K562 (cell line): Measurements from ENCODE around the gene SNUPN. TPM values are rescaled to one million over a fixed set of nuclear protein-coding genes. Genes with fewer than 3 reads are reported as not detected.
"Not testable (repeated sequence)": the region's sequence is repeated elsewhere in the genome, so short reads cannot be mapped to it uniquely, and the experiment has no call there.

Experiments
- ATAC-seq: fragments of 200-7000 bp; cut with Tn5 transposase; 3 replicates; pipeline ENCODE4 v1.9.1; 2020; ENCODE audit warnings: moderate library complexity
- BruUV-seq: library from RNA; stranded (reverse); fragments of 400-500 nt; replicated peaks from 2 replicates; lab custom pipeline; 2021; lab: Mats Ljungman, UMichigan
- CTCF ChIA-PET: fragments of 300-600 bp; formaldehyde crosslinking; extraction: SDS; loops from one replicate; lab custom pipeline; 2021; ENCODE audit warnings: low intra/inter-chr PET ratio; lab: Yijun Ruan, JAX
- POLR2A ChIA-PET: fragments of 300-600, 350-650 bp; sonication (Branson Sonifier 250); formaldehyde crosslinking; extraction: SDS; loops from one replicate; lab custom pipeline; 2021; ENCODE audit warnings: antibody characterized with exemption, inconsistent platforms; lab: Yijun Ruan, JAX
- DNase-seq, 4 experiments: peaks; one replicate each; pipeline versions ENCODE4 v3.0.0 to v3.0.0-alpha.2; 2011 to 2018; ENCODE audit warnings: low spot score in 3 of 4, mixed read lengths in 3 of 4; ENCODE audit errors: extremely low read depth in 1 of 4
- FAIRE-seq: peaks from 2 replicates; lab custom pipeline; 2011; peaks lifted over from hg19 to GRCh38; lab: Jason Lieb, UNC
- H2AFZ ChIP-seq: 2 replicates; pipeline ENCODE4 v1.6.0; 2011; ENCODE audit warnings: low read depth, low read length, control low read depth, inconsistent platforms
- H3K27ac ChIP-seq: fragments of 200-600 bp; 3 replicates; pipeline ENCODE4 v1.8.0; 2011; ENCODE audit warnings: low read depth, mild to moderate bottlenecking, control low read depth, inconsistent platforms, low read length, moderate library complexity, mixed read lengths; ENCODE audit errors: extremely low read depth
- H3K27me3 ChIP-seq, 2 experiments: fragments of 300-600 bp in 1 of 2; 2 replicates in 1 of 2; 3 replicates in 1 of 2; pipeline versions ENCODE4 v1.6.0 to v1.8.0; 2011; ENCODE audit warnings: inconsistent platforms in 2 of 2, low read length in 2 of 2, mild to moderate bottlenecking in 1 of 2, mixed read lengths in 1 of 2, moderate library complexity in 1 of 2; ENCODE audit not compliant: control insufficient read depth in 2 of 2, insufficient read depth in 2 of 2
- H3K36me3 ChIP-seq: fragments of 300-600 bp; 3 replicates; pipeline ENCODE4 v1.8.0; 2011; ENCODE audit warnings: mild to moderate bottlenecking, low read length, inconsistent platforms; ENCODE audit not compliant: control insufficient read depth, insufficient read depth
- H3K4me1 ChIP-seq, 2 experiments: fragments of 200-600 bp in 1 of 2; replicated peaks in 1 of 2; 2 replicates in 1 of 2; 3 replicates in 1 of 2; pipeline versions ENCODE4 v1.5.1 to v1.8.0; 2011; ENCODE audit warnings: inconsistent platforms in 2 of 2, low read length in 2 of 2, mild to moderate bottlenecking in 1 of 2, mixed read lengths in 1 of 2, moderate library complexity in 1 of 2; ENCODE audit not compliant: control insufficient read depth in 2 of 2, insufficient read depth in 2 of 2
- H3K4me2 ChIP-seq: 2 replicates; pipeline ENCODE4 v1.6.1; 2011; ENCODE audit warnings: low read length, control low read depth, inconsistent platforms, mixed read lengths; ENCODE audit not compliant: insufficient read depth
- H3K4me3 ChIP-seq: fragments of 200-600 bp; sonication (generic), shearing (Covaris generic); 2 replicates; pipeline ENCODE4 v1.5.1; 2016; ENCODE audit warnings: control low read depth, inconsistent platforms
- H3K79me2 ChIP-seq: fragments of 200-600 bp; 3 replicates; pipeline ENCODE4 v1.8.0; 2011; ENCODE audit warnings: low read length, inconsistent platforms; ENCODE audit not compliant: control insufficient read depth, insufficient read depth
- H3K9ac ChIP-seq, 2 experiments: 2 replicates each; pipeline versions ENCODE4 v1.6.0 to v1.6.1; 2011; ENCODE audit warnings: low read depth in 2 of 2, low read length in 2 of 2, control low read depth in 1 of 2, inconsistent platforms in 1 of 2, mild to moderate bottlenecking in 1 of 2, mixed read lengths in 1 of 2; ENCODE audit not compliant: insufficient read depth in 1 of 2
- H3K9me1 ChIP-seq: one replicate; pipeline ENCODE4 v1.6.0; 2011; ENCODE audit warnings: inconsistent platforms, mild to moderate bottlenecking, low read length, moderate library complexity; ENCODE audit not compliant: control insufficient read depth, insufficient read depth
- H3K9me3 ChIP-seq: replicated peaks from 2 replicates; pipeline ENCODE4 v1.5.1; 2011; ENCODE audit warnings: low read depth, low read length, inconsistent platforms; ENCODE audit not compliant: control insufficient read depth, insufficient read depth
- H4K20me1 ChIP-seq: replicated peaks from 2 replicates; pipeline ENCODE4 v1.6.1; 2011; ENCODE audit warnings: low read length, inconsistent platforms, mixed read lengths; ENCODE audit not compliant: control insufficient read depth, insufficient read depth
- ADNP ChIP-seq: fragments of 200-800 bp; sonication (Bioruptor generic); IDR thresholded peaks from 2 replicates; pipeline ENCODE4 v1.6.1; 2016; ENCODE audit warnings: missing genetic modification characterization, missing compliant biosample characterization
- ARID1B ChIP-seq: fragments of 450-650 bp; IDR thresholded peaks from 2 replicates; pipeline ENCODE4 v1.6.1; 2016; ENCODE audit warnings: antibody characterized with exemption, mild to moderate bottlenecking, inconsistent platforms
- ARNT ChIP-seq, 2 experiments: fragments of 450-650 bp; IDR thresholded peaks; 2 replicates each; pipeline ENCODE4 v1.6.1; 2016; ENCODE audit warnings: mild to moderate bottlenecking in 1 of 2
- BCOR ChIP-seq: fragments of 450-650 bp; IDR thresholded peaks from 2 replicates; pipeline ENCODE4 v1.6.1; 2016
- CBFA2T3 ChIP-seq: fragments of 450-650 bp; IDR thresholded peaks from 2 replicates; pipeline ENCODE4 v1.6.1; 2017
- CC2D1A ChIP-seq: fragments of 450-650 bp; IDR thresholded peaks from 2 replicates; pipeline ENCODE4 v1.6.1; 2017; ENCODE audit warnings: mild to moderate bottlenecking
- DPF2 ChIP-seq: fragments of 450-650 bp; IDR thresholded peaks from 2 replicates; pipeline ENCODE4 v1.6.1; 2016
- EP300 ChIP-seq: IDR thresholded peaks from 2 replicates; pipeline ENCODE4 v1.6.1; 2012; ENCODE audit warnings: low read length, improper control_type of control experiment
- FOXM1 ChIP-seq, 2 experiments: fragments of 450-650 bp in 1 of 2; sonication (generic) in 1 of 2; formaldehyde crosslinking in 1 of 2; IDR thresholded peaks; 2 replicates each; pipeline versions ENCODE4 v1.6.1 to v1.9.0; 2017 to 2022; ENCODE audit warnings: low read depth in 2 of 2, mild to moderate bottlenecking in 2 of 2, missing genetic modification reagents in 1 of 2, moderate library complexity in 1 of 2
- HDAC1 ChIP-seq, 2 experiments: fragments of 450-650 bp; IDR thresholded peaks; 2 replicates each; pipeline ENCODE4 v1.6.1; 2016 to 2017; ENCODE audit warnings: inconsistent platforms in 1 of 2, mild to moderate bottlenecking in 1 of 2, moderate library complexity in 1 of 2
- HDAC2 ChIP-seq: fragments of 450-650 bp; IDR thresholded peaks from 2 replicates; pipeline ENCODE4 v1.6.1; 2016; ENCODE audit warnings: mild to moderate bottlenecking
- KDM1A ChIP-seq, 2 experiments: fragments of 450-650 bp; IDR thresholded peaks; 2 replicates each; pipeline ENCODE4 v1.6.1; 2016; ENCODE audit warnings: mild to moderate bottlenecking in 2 of 2
- LEF1 ChIP-seq: fragments of 450-650 bp; IDR thresholded peaks from 2 replicates; pipeline ENCODE4 v1.6.1; 2016; ENCODE audit warnings: mild to moderate bottlenecking
- MTA2 ChIP-seq: fragments of 450-650 bp; IDR thresholded peaks from 2 replicates; pipeline ENCODE4 v1.6.1; 2016; ENCODE audit warnings: low read depth
- NCOR1 ChIP-seq: fragments of 450-650 bp; IDR thresholded peaks from 2 replicates; pipeline ENCODE4 v1.6.1; 2016; ENCODE audit warnings: mild to moderate bottlenecking, moderate library complexity
- NR2C1 ChIP-seq, 2 experiments: fragments of 450-650 bp; IDR thresholded peaks; 2 replicates each; pipeline ENCODE4 v1.6.1; 2017; ENCODE audit warnings: mild to moderate bottlenecking in 2 of 2, antibody characterized with exemption in 1 of 2, inconsistent platforms in 1 of 2, missing compliant biosample characterization in 1 of 2, missing genetic modification characterization in 1 of 2
- PHB2 ChIP-seq: fragments of 450-650 bp; IDR thresholded peaks from 2 replicates; pipeline ENCODE4 v1.6.1; 2017; ENCODE audit warnings: low read depth
- RCOR1 ChIP-seq, 2 experiments: IDR thresholded peaks; 2 replicates each; pipeline ENCODE4 v1.6.1; 2012; ENCODE audit warnings: low read depth in 2 of 2, low read length in 2 of 2, borderline replicate concordance in 1 of 2, improper control_type of control experiment in 1 of 2
- SMARCA4 ChIP-seq: fragments of 450-650 bp; IDR thresholded peaks from 2 replicates; pipeline ENCODE4 v1.6.1; 2016
- SMARCE1 ChIP-seq: fragments of 450-650 bp; IDR thresholded peaks from 2 replicates; pipeline ENCODE4 v1.7.1; 2016; ENCODE audit warnings: mild to moderate bottlenecking
- TAL1 ChIP-seq: fragments of 450-650 bp; IDR thresholded peaks from 2 replicates; pipeline ENCODE4 v1.6.1; 2016; ENCODE audit warnings: mild to moderate bottlenecking
- TCF3 ChIP-seq: sonication (generic); formaldehyde crosslinking; IDR thresholded peaks from 2 replicates; pipeline ENCODE4 v1.4.0; 2020; ENCODE audit warnings: mild to moderate bottlenecking, missing genetic modification reagents
- TEAD4 ChIP-seq, 2 experiments: sonication (generic) in 1 of 2; formaldehyde crosslinking in 1 of 2; IDR thresholded peaks; 2 replicates each; pipeline versions ENCODE4 v1.6.1 to v1.8.0; 2012 to 2022; ENCODE audit warnings: borderline replicate concordance in 1 of 2, inconsistent platforms in 1 of 2, low read length in 1 of 2, mild to moderate bottlenecking in 1 of 2, missing genetic modification reagents in 1 of 2
- TRIM24 ChIP-seq, 2 experiments: fragments of 450-650 bp; IDR thresholded peaks; 2 replicates each; pipeline ENCODE4 v1.6.1; 2016
- ZEB2 ChIP-seq: fragments of 450-650 bp; IDR thresholded peaks from 2 replicates; pipeline ENCODE4 v1.6.1; 2016
- WGBS: fragments of 100-300 bp; shearing (Covaris generic); methylation state at CpG from one replicate; pipeline ENCODE4 v1.1.6; 2016; ENCODE audit warnings: low coverage, mixed read lengths; ENCODE audit not compliant: insufficient coverage; ENCODE audit errors: missing lambda C conversion rate; 5-methylcytosine and 5-hydroxymethylcytosine counted together
- in situ Hi-C: fragments of 300-500 bp; cut with MboI; formaldehyde crosslinking; loops from 4 replicates; pipeline ENCODE4 v1.15.0; 2018; ENCODE audit warnings: inconsistent platforms, mixed read lengths
- intact Hi-C: fragments of 100-400 bp; cut with micrococcal nuclease; formaldehyde crosslinking; loops from 2 replicates; pipeline ENCODE4 v1.14.2; 2022
- polyA plus RNA-seq, 8 experiments: library from polyadenylated mRNA; depleted of rRNA in 4 of 8; stranded (reverse) in 5 of 8; unstranded in 3 of 8; fragments of >200 nt; fragmentation: Nextera tagmentation in 2 of 8; fragmentation: Illumina TruSeq in 1 of 8; extraction: Ambion mirVana in 2 of 8; extraction: Trizol in 1 of 8; gene quantifications; 2 replicates each; pipeline versions ENCODE4 v1.2.1 to v1.2.3, GENCODE V29; 2011 to 2014; ENCODE audit warnings: inconsistent platforms in 1 of 8, missing spikeins in 1 of 8
- total RNA-seq, 7 experiments: library from RNA; depleted of rRNA in 6 of 7; stranded (reverse); fragments of >200 nt in 6 of 7; fragmentation: Illumina TruSeq in 2 of 7; extraction: Trizol in 2 of 7; gene quantifications; 2 replicates each; pipeline versions ENCODE4 v1.2.1 to v1.2.3, GENCODE V29; 2011 to 2021; ENCODE audit warnings: low replicate concordance in 1 of 7
- TF ChIP-seq, protein P1 (sequence below): fragments of 450-650 bp; IDR thresholded peaks from 2 replicates; pipeline ENCODE4 v1.6.1; 2014; ENCODE audit warnings: low read depth, mild to moderate bottlenecking, moderate library complexity, borderline replicate concordance

Gene SNUPN
- total and polyA plus RNA-seq, 9 of the 15 experiments (the other 6 are each of a cell fraction or from before 2014, with no cell fraction given), result 32.2 to 78.3 (median 40.0) TPM

- Histone ChIP-seq H3K36me3 (peaks cover 15% of the 10 kb centered on the region), H3K4me2 (peak overlapping the region; percentile 46), H3K4me1 (peaks cover 34 to 41% of the 10 kb centered on the region in 2 experiments), H3K79me2 (peaks cover 36% of the 10 kb centered on the region), H2AFZ (peak overlapping the region; percentile 49), H3K27ac (peak overlapping the region; percentile 57; the same call in 2 of the 3 replicates), H3K9ac (peak overlapping the region in 1 of 2 experiments; percentile 75; a peak in 1 of 4 replicates)
- intact Hi-C loops; H4K20me1 ChIP-seq; H3K4me3 ChIP-seq; H3K27me3 ChIP-seq; BruUV-seq; H3K9me3 ChIP-seq; H3K9me1 ChIP-seq; FAIRE-seq; in situ Hi-C loops; CTCF ChIA-PET; TF ChIP-seq FOXM1 (CRISPR knock-in tag; IDR thresholded peaks at IDR 0.05; ENCODE audit: low read depth); NR2C1 (IDR thresholded peaks at IDR 0.05); TEAD4 (CRISPR knock-in tag; IDR thresholded peaks at IDR 0.05; ENCODE audit: borderline replicate concordance): not testable (repeated sequence)
- WGBS, result 9% methylated on average over 7 of the region's 7 CpGs
- DNase-seq (peak in 1 of 4 experiments; percentile 62), ATAC-seq (peak; percentile 6; the same call in 2 of the 3 replicates)
- POLR2A ChIA-PET, result interaction anchor here (0.6 to 1.8 kb wide), 3 partner anchors 14 to 1921 kb away, joined by 3 to 8 read pairs (median 3); partner anchors contain the start of gene SNX33
- TF ChIP-seq KDM1A (IDR thresholded peaks at IDR 0.05) (peak; percentile 54 to 66; a peak in 2 of 4 replicates), CC2D1A (peak; percentile 65; the same call in 1 of the 2 replicates), FOXM1 (IDR thresholded peaks at IDR 0.05; ENCODE audit: low read depth) (peak; percentile 26; the same call in 1 of the 2 replicates), DPF2 (peak; percentile 76), ADNP (peak; percentile 71; the same call in 1 of the 2 replicates), TAL1 (peak; percentile 80), NR2C1 (tag; IDR thresholded peaks at IDR 0.05) (0 out of 2 replicates have a peak, but pooled peaks have one; percentile 20), EP300 (peak; percentile 19; the same call in 1 of the 2 replicates), CBFA2T3 (peak; percentile 89), ARNT (IDR thresholded peaks at IDR 0.05) (peak in 1 of 2 experiments; percentile 48; a peak in 1 of 4 replicates), PHB2 (peak; percentile 64; the same call in 1 of the 2 replicates), HDAC1 (IDR thresholded peaks at IDR 0.05) (0 out of 4 replicates have a peak, but pooled peaks of 1 of the 2 experiments have one; percentile 18), RCOR1 (IDR thresholded peaks at IDR 0.05; ENCODE audit: borderline replicate concordance in 1 of 2, low read depth in 2 of 2, low read length in 2 of 2) (0 out of 4 replicates have a peak, but pooled peaks of 1 of the 2 experiments have one; percentile 8), ZEB2 (peak; percentile 32; the same call in 1 of the 2 replicates), HDAC2 (0 out of 2 replicates have a peak, but pooled peaks have one; percentile 25), TCF3 (peak; percentile 57), TRIM24 (IDR thresholded peaks at IDR 0.05) (peak; percentile 39 to 48; a peak in 2 of 4 replicates), NCOR1 (peak; percentile 78), BCOR (peak; percentile 57; the same call in 1 of the 2 replicates), SMARCA4 (peak; percentile 56), ARID1B (peak; percentile 86), SMARCE1 (peak; percentile 57), MTA2 (peak; percentile 63), LEF1 (0 out of 2 replicates have a peak, but pooled peaks have one; percentile 29), TEAD4 (IDR thresholded peaks at IDR 0.05; ENCODE audit: low read length) (peak; percentile 64)
- TF ChIP-seq, protein P1, sequence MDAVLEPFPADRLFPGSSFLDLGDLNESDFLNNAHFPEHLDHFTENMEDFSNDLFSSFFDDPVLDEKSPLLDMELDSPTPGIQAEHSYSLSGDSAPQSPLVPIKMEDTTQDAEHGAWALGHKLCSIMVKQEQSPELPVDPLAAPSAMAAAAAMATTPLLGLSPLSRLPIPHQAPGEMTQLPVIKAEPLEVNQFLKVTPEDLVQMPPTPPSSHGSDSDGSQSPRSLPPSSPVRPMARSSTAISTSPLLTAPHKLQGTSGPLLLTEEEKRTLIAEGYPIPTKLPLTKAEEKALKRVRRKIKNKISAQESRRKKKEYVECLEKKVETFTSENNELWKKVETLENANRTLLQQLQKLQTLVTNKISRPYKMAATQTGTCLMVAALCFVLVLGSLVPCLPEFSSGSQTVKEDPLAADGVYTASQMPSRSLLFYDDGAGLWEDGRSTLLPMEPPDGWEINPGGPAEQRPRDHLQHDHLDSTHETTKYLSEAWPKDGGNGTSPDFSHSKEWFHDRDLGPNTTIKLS, result peak; percentile 59; the same call in 1 of the 2 replicates
Observed at GRCh38 chr15:75633922-75634321, 8.4 kb upstream of the SNUPN start.
